Astrocyte (in vitro differentiated cells and primary cell): ENCODE measurements around the gene FCGR3A. TPM values are rescaled to one million over a fixed set of nuclear protein-coding genes. Genes with fewer than 3 reads are reported as not detected.
"Not testable (repeated sequence)": the region's sequence is repeated elsewhere in the genome, so short reads cannot be mapped to it uniquely, and the experiment has no call there.

Experiments used
- DNase-seq: peaks from one replicate; pipeline ENCODE4 v3.0.0-alpha.2; 2010; ENCODE audit warnings: low read depth
- FAIRE-seq: peaks from 2 replicates; lab custom pipeline; 2011; peaks lifted over from hg19 to GRCh38; lab: Jason Lieb, UNC
- H2AFZ ChIP-seq: 2 replicates; pipeline ENCODE4 v1.6.0; 2012; ENCODE audit warnings: low read depth, low read length, inconsistent platforms
- H3K27ac ChIP-seq: 2 replicates; pipeline ENCODE4 v1.5.1; 2011; ENCODE audit warnings: low read depth, low read length, inconsistent platforms
- H3K27me3 ChIP-seq: 2 replicates; pipeline ENCODE4 v1.6.0; 2011; ENCODE audit warnings: low read length, inconsistent platforms; ENCODE audit not compliant: insufficient read depth
- H3K36me3 ChIP-seq: 2 replicates; pipeline ENCODE4 v1.5.1; 2011; ENCODE audit warnings: low read length, inconsistent platforms; ENCODE audit not compliant: insufficient read depth
- H3K4me1 ChIP-seq: 2 replicates; pipeline ENCODE4 v1.5.1; 2011; ENCODE audit warnings: low read length, inconsistent platforms; ENCODE audit not compliant: insufficient read depth
- H3K4me2 ChIP-seq: 2 replicates; pipeline ENCODE4 v1.6.0; 2012; ENCODE audit warnings: low read length, inconsistent platforms
- H3K4me3 ChIP-seq: 2 replicates; pipeline ENCODE4 v1.5.1; 2011; ENCODE audit warnings: low read depth, mild to moderate bottlenecking, low read length, inconsistent platforms; ENCODE audit not compliant: insufficient read depth
- H3K79me2 ChIP-seq: 2 replicates; pipeline ENCODE4 v1.6.0; 2012; ENCODE audit warnings: mild to moderate bottlenecking, low read length, inconsistent platforms; ENCODE audit not compliant: insufficient read depth
- H3K9ac ChIP-seq: 2 replicates; pipeline ENCODE4 v1.6.0; 2012; ENCODE audit warnings: mild to moderate bottlenecking, low read length, inconsistent platforms
- H3K9me3 ChIP-seq: 2 replicates; pipeline ENCODE4 v1.5.1; 2012; ENCODE audit warnings: low read depth, mild to moderate bottlenecking, low read length, inconsistent platforms; ENCODE audit not compliant: insufficient read depth
- H4K20me1 ChIP-seq: 2 replicates; pipeline ENCODE4 v1.6.0; 2012; ENCODE audit warnings: low read length, inconsistent platforms; ENCODE audit not compliant: insufficient read depth
- H3K27ac Mint-ChIP-seq: one replicate; pipeline ENCODE4 v1.8.0; 2021; ENCODE audit warnings: mild to moderate bottlenecking, mixed read lengths; ENCODE audit not compliant: unreplicated experiment
- H3K27me3 Mint-ChIP-seq: one replicate; pipeline ENCODE4 v1.8.0; 2021; ENCODE audit warnings: low read depth, mixed read lengths; ENCODE audit not compliant: unreplicated experiment
- H3K36me3 Mint-ChIP-seq: one replicate; pipeline ENCODE4 v1.8.0; 2021; ENCODE audit warnings: low read depth, mixed read lengths; ENCODE audit not compliant: unreplicated experiment
- H3K4me1 Mint-ChIP-seq: one replicate; pipeline ENCODE4 v1.8.0; 2021; ENCODE audit warnings: low read depth, mixed read lengths; ENCODE audit not compliant: unreplicated experiment
- H3K4me3 Mint-ChIP-seq: one replicate; pipeline ENCODE4 v1.8.0; 2021; ENCODE audit warnings: mild to moderate bottlenecking, moderate library complexity, mixed read lengths; ENCODE audit not compliant: unreplicated experiment
- H3K9me3 Mint-ChIP-seq: one replicate; pipeline ENCODE4 v1.8.0; 2021; ENCODE audit warnings: mild to moderate bottlenecking, mixed read lengths; ENCODE audit not compliant: unreplicated experiment
- CTCF ChIP-seq: IDR thresholded peaks from 2 replicates; pipeline ENCODE4 v1.5.1; 2011; ENCODE audit warnings: low read depth, mild to moderate bottlenecking, inconsistent platforms, low read length, moderate library complexity; ENCODE audit not compliant: insufficient read depth
- EZH2 ChIP-seq: IDR thresholded peaks from 2 replicates; pipeline ENCODE4 v1.6.1; 2012; ENCODE audit warnings: mild to moderate bottlenecking, low read length, inconsistent platforms; ENCODE audit not compliant: insufficient read depth
- total RNA-seq: library from RNA; stranded (reverse); gene quantifications from 2 replicates; pipeline ENCODE4 v1.2.1, GENCODE V29; 2021

The FCGR3A gene
- total RNA-seq, 1 donor from 2014 or later = not detected

GRCh38 chr1:161531986-161532643, 17.5 kb downstream of the FCGR3A start:
- Mint-ChIP-seq H3K36me3 (no peaks in the 10 kb centered on the region), H3K27ac (no peak overlapping the region), H3K4me3 (peak overlapping the region; percentile 68), H3K4me1 (peaks cover 5% of the 10 kb centered on the region), H3K27me3 (peaks cover 2% of the 10 kb centered on the region), H3K9me3 (no peaks in the 10 kb centered on the region)
- H2AFZ ChIP-seq = peak overlapping the region; percentile 72
- peak overlapping the region; percentile 63 for H3K4me3 ChIP-seq
- H3K4me1 ChIP-seq = no peaks in the 10 kb centered on the region
- FAIRE-seq (no peak), DNase-seq (no peak)
- no peak overlapping the region for H3K9ac ChIP-seq
- H3K27me3 ChIP-seq = no peaks in the 10 kb centered on the region
- H3K9me3 ChIP-seq = no peaks in the 10 kb centered on the region
- TF ChIP-seq EZH2 = no peak
- TF ChIP-seq CTCF = no peak
- H3K79me2 ChIP-seq = no peaks in the 10 kb centered on the region
- no peaks in the 10 kb centered on the region for H3K36me3 ChIP-seq
- H4K20me1 ChIP-seq = no peaks in the 10 kb centered on the region
- peak overlapping the region; percentile 85 for H3K4me2 ChIP-seq
- no peak overlapping the region for H3K27ac ChIP-seq

DNA sequence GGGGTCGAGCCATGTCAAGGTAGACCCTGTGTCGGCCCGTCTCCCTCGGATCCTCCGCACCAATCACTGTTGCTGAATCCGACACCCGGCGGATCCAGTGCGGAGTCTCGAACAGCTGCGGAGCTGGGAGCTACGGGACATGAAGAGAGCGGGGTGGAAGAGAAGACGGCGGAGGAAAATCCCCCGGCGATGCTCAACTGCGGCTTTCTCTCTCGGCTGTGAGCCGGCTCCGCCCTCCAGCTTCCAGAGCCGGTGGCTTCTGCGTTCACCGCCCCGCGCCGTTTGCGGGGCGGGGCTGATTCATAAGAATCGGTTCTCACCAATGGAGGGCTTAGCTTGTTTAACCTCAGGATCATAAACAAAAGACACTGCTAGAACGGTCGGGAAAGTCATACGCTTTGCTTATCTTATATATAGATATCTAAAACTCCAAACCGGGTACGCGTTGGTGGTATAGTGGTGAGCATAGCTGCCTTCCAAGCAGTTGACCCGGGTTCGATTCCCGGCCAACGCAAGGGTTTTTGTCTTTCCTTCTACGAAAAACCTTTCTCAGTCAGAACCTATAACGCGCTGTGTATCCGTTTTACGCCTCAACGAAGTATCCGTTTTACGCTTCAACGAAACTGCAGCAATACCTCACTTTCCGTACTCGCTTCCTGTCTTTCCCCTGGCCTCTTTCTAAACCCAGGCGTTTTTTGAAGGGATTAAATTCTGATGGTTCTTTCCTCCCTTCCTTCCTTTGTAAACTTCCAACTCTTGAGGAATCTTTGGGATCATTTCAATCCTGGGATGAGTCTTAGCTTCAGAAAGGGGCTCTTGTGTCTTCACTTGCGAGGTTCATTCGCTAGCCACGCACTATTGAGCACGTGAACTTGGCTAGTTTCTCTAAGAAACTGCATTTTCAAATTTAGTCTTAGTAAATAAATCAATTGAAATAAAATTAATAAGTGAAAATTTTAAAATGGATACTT, 18.7 kb downstream of the FCGR3A start:
- DNase-seq (peak; percentile 90), FAIRE-seq (peak; percentile 73)
- Histone ChIP-seq H3K9ac (peak overlapping the region; percentile 80), H3K4me3 (peak overlapping the region; percentile 63), H3K27ac (peak overlapping the region; percentile 42), H2AFZ (peak overlapping the region; percentile 66), H3K4me2 (peak overlapping the region; percentile 85)
- H3K79me2 ChIP-seq, H3K4me1 ChIP-seq, H3K36me3 ChIP-seq, H4K20me1 ChIP-seq, H3K9me3 ChIP-seq, H3K27me3 ChIP-seq, H3K9me3 Mint-ChIP-seq, H3K4me1 Mint-ChIP-seq, H3K36me3 Mint-ChIP-seq: not testable (repeated sequence)
- Mint-ChIP-seq H3K27me3 (peaks cover 11% of the 10 kb centered on the region), H3K27ac (peak overlapping the region; percentile 91), H3K4me3 (peak overlapping the region; percentile 94)

- peak overlapping the region; percentile 94 for H3K4me3 Mint-ChIP-seq
- not testable (repeated sequence) for H3K4me1 Mint-ChIP-seq, H3K79me2 ChIP-seq, H3K9me3 ChIP-seq, H2AFZ ChIP-seq, H3K36me3 ChIP-seq, H4K20me1 ChIP-seq, H3K4me1 ChIP-seq, H3K27me3 ChIP-seq, H3K9me3 Mint-ChIP-seq, H3K36me3 Mint-ChIP-seq
- Histone ChIP-seq H3K4me3 (peak overlapping the region; percentile 63), H3K4me2 (peak overlapping the region; percentile 75), H3K27ac (peak overlapping the region; percentile 42), H3K9ac (peak overlapping the region; percentile 80)
- H3K27me3 Mint-ChIP-seq = peaks cover 13% of the 10 kb centered on the region
- FAIRE-seq (peak; percentile 37), DNase-seq (peak; percentile 39)
- peak overlapping the region; percentile 91 for H3K27ac Mint-ChIP-seq
These were observed 19.5 kb downstream of the FCGR3A start for GRCh38 chr1:161530158-161530557.

DNA sequence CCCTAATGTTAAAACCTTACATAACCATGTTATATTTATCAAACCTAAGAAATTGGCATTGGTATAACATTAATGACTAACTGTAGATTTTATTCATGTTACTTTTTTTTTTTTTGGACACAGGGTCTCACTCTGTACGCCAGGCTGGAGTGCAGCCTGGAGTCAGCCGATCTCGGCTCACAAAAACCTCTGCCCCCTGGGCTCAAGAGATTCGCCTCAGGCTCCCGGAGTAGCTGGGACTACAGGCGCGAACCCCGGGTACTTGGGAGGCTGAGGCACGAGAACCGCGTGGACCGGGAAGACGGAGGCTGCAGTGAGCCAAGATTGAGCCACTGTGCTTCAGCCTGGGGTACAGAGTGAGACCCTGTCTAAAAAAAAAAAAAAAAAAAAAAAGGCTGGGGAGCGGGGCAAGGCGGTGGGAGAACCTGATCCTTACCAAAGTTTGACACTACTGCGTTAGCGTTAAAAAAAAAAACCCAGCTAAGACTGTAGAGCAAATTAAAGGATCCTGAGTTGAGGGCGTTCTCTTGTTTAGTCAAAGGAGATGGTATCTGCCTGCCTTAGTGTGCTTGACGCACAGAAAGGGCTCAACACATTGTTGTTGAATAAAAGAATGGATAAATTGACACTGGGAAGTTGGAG, 20.0 kb downstream of the FCGR3A start:
- not testable (repeated sequence) for H3K27me3 ChIP-seq, H3K9ac ChIP-seq, H3K9me3 ChIP-seq, H3K4me1 ChIP-seq, H3K9me3 Mint-ChIP-seq, FAIRE-seq, H3K36me3 Mint-ChIP-seq, H3K4me1 Mint-ChIP-seq, H3K79me2 ChIP-seq, H4K20me1 ChIP-seq, H3K36me3 ChIP-seq, H2AFZ ChIP-seq, DNase-seq, H3K27ac ChIP-seq
- peak overlapping the region; percentile 94 for H3K4me3 Mint-ChIP-seq
- Histone ChIP-seq H3K4me2 (peak overlapping the region; percentile 75), H3K4me3 (peak overlapping the region; percentile 63)
- H3K27ac Mint-ChIP-seq = peak overlapping the region; percentile 91
- peaks cover 13% of the 10 kb centered on the region for H3K27me3 Mint-ChIP-seq

- H3K36me3 Mint-ChIP-seq, H3K27ac Mint-ChIP-seq: not testable (repeated sequence)
These were observed 21.1 kb downstream of the FCGR3A start for GRCh38 chr1:161528550-161528949.

More at GRCh38 chr1:161528550-161528949, 21.1 kb downstream of the FCGR3A start:
- H3K4me3 Mint-ChIP-seq, DNase-seq, H3K4me3 ChIP-seq, H3K9me3 Mint-ChIP-seq, H3K9me3 ChIP-seq, H3K4me1 Mint-ChIP-seq, H3K4me1 ChIP-seq, H3K79me2 ChIP-seq, H3K9ac ChIP-seq, H3K36me3 ChIP-seq, FAIRE-seq, H3K27me3 ChIP-seq, H3K4me2 ChIP-seq, H4K20me1 ChIP-seq, H3K27ac ChIP-seq, H2AFZ ChIP-seq: not testable (repeated sequence)
- peaks cover 13% of the 10 kb centered on the region for H3K27me3 Mint-ChIP-seq
